ENCODE measurements around the gene GLIPR1L2. TPM values are rescaled to one million over a fixed set of nuclear protein-coding genes. Genes with fewer than 3 reads are reported as not detected.

The GLIPR1L2 gene
- total RNA-seq, 2 donors from 2014 or later = 1.4 to 1.8 TPM

DNA sequence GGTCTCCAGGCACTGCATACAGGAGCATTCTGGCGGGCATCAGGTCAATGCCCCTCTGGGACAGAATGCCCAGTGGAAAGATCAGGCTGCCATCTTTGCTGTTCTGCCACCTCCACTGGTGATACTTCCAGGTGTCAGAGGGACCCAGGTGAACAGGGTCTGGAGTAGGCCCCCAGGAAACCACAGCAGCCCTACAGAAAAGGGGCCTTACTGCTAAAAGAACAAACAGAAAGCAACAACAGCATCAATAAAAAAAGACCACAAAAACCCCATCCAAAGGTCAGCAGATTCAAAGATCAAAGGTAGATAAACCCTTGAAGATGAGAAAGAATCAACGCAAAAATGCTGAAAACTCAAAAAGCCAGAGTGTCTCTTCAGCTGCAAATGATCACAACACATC lies 40.5 kb upstream of the GLIPR1L2 start:
- no peak for TF ChIP-seq POLR2AphosphoS5 (IDR thresholded peaks at IDR 0.05)
- no peak for TF ChIP-seq POLR2A (IDR thresholded peaks at IDR 0.05)
- TF ChIP-seq, protein P1, sequence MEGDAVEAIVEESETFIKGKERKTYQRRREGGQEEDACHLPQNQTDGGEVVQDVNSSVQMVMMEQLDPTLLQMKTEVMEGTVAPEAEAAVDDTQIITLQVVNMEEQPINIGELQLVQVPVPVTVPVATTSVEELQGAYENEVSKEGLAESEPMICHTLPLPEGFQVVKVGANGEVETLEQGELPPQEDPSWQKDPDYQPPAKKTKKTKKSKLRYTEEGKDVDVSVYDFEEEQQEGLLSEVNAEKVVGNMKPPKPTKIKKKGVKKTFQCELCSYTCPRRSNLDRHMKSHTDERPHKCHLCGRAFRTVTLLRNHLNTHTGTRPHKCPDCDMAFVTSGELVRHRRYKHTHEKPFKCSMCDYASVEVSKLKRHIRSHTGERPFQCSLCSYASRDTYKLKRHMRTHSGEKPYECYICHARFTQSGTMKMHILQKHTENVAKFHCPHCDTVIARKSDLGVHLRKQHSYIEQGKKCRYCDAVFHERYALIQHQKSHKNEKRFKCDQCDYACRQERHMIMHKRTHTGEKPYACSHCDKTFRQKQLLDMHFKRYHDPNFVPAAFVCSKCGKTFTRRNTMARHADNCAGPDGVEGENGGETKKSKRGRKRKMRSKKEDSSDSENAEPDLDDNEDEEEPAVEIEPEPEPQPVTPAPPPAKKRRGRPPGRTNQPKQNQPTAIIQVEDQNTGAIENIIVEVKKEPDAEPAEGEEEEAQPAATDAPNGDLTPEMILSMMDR (IDR thresholded peaks at IDR 0.05) = no peak
- Histone ChIP-seq H3K36me3 (no peaks in the 10 kb centered on the region), H3K4me3 (no peak overlapping the region), H3K27me3 (replicated peaks; ENCODE audit: insufficient read depth) (no peaks in the 10 kb centered on the region), H3K27ac (no peak overlapping the region), H3K4me1 (replicated peaks) (no peaks in the 10 kb centered on the region), H3K9me3 (no peaks in the 10 kb centered on the region)
- intact Hi-C loops (cut with DNase I) = no loop called here
- DNase-seq (ENCODE audit: low spot score) = no peak
- WGBS = 68% methylated on average over 2 of the region's 2 CpGs

DNA sequence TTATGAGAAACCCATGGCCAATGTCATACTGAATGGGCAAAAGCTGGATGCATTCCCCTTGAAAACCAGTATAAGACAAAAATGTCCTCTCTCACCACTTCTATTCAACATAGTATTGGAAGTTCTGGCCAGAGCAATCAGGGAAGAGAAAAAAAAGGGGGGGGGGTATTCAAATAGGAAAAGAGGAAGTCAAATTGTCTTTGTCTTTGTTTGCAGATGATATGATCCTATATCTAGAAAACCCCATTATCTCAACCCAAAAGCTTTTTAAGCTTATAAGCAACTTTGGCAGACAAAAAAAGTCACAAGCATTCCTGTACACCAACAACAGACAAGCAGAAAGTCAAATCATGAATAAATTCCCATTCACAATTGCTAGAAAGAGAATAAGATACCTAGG lies 36.9 kb upstream of the GLIPR1L2 start:
- no peaks in the 10 kb centered on the region for H3K9me3 ChIP-seq
- H3K4me3 ChIP-seq = no peak overlapping the region
- no peak overlapping the region for H3K27ac ChIP-seq
- intact Hi-C loops (cut with DNase I) = no loop called here
- H3K36me3 ChIP-seq = no peaks in the 10 kb centered on the region
- no peaks in the 10 kb centered on the region for H3K27me3 ChIP-seq (replicated peaks; ENCODE audit: insufficient read depth)
- no peak for DNase-seq (ENCODE audit: low spot score)
- TF ChIP-seq POLR2AphosphoS5 (IDR thresholded peaks at IDR 0.05) = no peak
- TF ChIP-seq, protein P1 (IDR thresholded peaks at IDR 0.05) = no peak
- TF ChIP-seq POLR2A (IDR thresholded peaks at IDR 0.05) = no peak
- no peaks in the 10 kb centered on the region for H3K4me1 ChIP-seq (replicated peaks)

DNA sequence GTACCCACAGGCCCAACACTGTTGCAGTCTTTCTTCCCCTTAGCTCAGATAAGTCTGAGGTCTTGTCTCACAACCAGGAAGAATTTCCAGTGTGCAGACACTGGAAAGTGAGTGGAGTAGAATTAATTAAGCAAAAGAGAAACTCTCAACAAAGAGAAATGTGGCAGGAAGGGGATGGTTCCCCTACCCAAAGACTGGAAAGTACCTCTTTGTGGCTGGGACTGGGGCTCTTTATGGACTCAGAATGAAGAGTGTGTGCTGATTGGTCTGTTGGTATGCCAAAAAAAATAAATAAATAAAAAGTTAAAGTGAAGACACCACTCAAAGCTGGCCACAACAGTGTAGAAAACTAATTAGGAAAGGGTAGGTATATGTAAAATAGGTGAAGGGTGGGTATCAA lies 30.0 kb upstream of the GLIPR1L2 start:
- no peak overlapping the region for H3K27ac ChIP-seq
- no peaks in the 10 kb centered on the region for H3K9me3 ChIP-seq
- H3K36me3 ChIP-seq = no peaks in the 10 kb centered on the region
- intact Hi-C loops (cut with DNase I) = no loop called here
- no peaks in the 10 kb centered on the region for H3K4me1 ChIP-seq (replicated peaks)
- no peak for DNase-seq (ENCODE audit: low spot score)
- H3K27me3 ChIP-seq (replicated peaks; ENCODE audit: insufficient read depth) = no peaks in the 10 kb centered on the region
- TF ChIP-seq, protein P1 (IDR thresholded peaks at IDR 0.05) = no peak
- TF ChIP-seq POLR2AphosphoS5 (IDR thresholded peaks at IDR 0.05) (no peak), POLR2A (IDR thresholded peaks at IDR 0.05) (no peak)
- no peak overlapping the region for H3K4me3 ChIP-seq

DNA sequence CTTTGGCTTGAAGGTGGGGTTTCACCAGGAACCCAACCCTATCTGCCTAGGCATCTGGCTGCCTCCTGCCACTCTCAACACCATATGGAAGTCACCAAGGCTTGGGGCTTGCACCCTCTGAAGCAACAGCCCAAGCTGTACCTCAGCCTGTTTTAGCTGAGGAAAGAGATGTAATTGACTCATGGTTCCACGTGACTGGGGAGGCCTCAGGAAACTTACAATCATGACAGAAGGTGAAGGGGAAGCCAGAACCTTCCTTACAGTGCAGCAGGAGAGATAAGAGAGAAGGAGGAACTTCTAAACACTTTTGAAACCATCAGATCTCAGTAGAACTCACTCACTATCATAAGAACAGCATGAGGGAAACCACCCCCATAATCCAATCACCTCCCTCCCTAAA lies 29.5 kb upstream of the GLIPR1L2 start:
- intact Hi-C loops (cut with DNase I) = no loop called here
- no peak for TF ChIP-seq POLR2A (IDR thresholded peaks at IDR 0.05)
- TF ChIP-seq, protein P1 (IDR thresholded peaks at IDR 0.05) = no peak
- TF ChIP-seq POLR2AphosphoS5 (IDR thresholded peaks at IDR 0.05) = no peak
- H3K4me1 ChIP-seq (replicated peaks) = no peaks in the 10 kb centered on the region
- H3K27me3 ChIP-seq (replicated peaks; ENCODE audit: insufficient read depth) = no peaks in the 10 kb centered on the region
- no peak for DNase-seq (ENCODE audit: low spot score)
- H3K27ac ChIP-seq = no peak overlapping the region
- WGBS = 63% methylated on average over 1 of the region's 1 CpG
- no peaks in the 10 kb centered on the region for H3K36me3 ChIP-seq
- no peak overlapping the region for H3K4me3 ChIP-seq
- no peaks in the 10 kb centered on the region for H3K9me3 ChIP-seq

DNA sequence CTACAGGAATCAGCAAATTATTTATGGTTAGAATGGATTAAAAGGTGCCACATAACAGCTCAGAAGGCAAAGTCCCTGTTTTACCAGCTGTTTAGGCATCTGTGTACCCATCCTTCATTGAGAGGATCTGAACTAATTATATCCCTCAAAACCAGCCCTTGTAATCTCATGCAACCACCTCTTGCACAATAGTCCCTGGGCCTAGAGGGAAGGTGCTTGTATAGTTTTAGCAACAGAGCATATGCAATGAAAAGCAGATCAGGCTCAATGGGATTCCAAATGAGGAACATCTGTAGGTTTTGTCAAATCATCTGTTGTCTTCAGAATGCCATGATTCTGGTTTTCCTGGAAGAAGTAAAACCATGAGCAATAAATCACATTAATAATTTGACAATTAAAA lies 26.0 kb upstream of the GLIPR1L2 start:
- H3K36me3 ChIP-seq = no peaks in the 10 kb centered on the region
- no peaks in the 10 kb centered on the region for H3K4me1 ChIP-seq (replicated peaks)
- TF ChIP-seq, protein P1 (IDR thresholded peaks at IDR 0.05) = no peak
- no peak for TF ChIP-seq POLR2AphosphoS5 (IDR thresholded peaks at IDR 0.05)
- no peak overlapping the region for H3K27ac ChIP-seq
- intact Hi-C loops (cut with DNase I) = no loop called here
- H3K4me3 ChIP-seq = no peak overlapping the region
- no peaks in the 10 kb centered on the region for H3K27me3 ChIP-seq (replicated peaks; ENCODE audit: insufficient read depth)
- no peaks in the 10 kb centered on the region for H3K9me3 ChIP-seq
- DNase-seq (ENCODE audit: low spot score) = no peak
